Mesothelial cell of epicardium (in vitro differentiated cells): ENCODE measurements around the gene SPAAR. TPM values are rescaled to one million over a fixed set of nuclear protein-coding genes. Genes with fewer than 3 reads are reported as not detected.
"Not testable (repeated sequence)": the region's sequence is repeated elsewhere in the genome, so short reads cannot be mapped to it uniquely, and the experiment has no call there.

Experiments used
- DNase-seq, 2 experiments: peaks; one replicate each; pipeline ENCODE4 v3.0.0; 2021; ENCODE audit warnings: low spot score in 2 of 2; ENCODE audit not compliant: unreplicated experiment in 2 of 2
- H3K27ac Mint-ChIP-seq: 2 replicates; pipeline ENCODE4 v1.8.0; 2021; ENCODE audit warnings: mixed read lengths
- H3K27me3 Mint-ChIP-seq: 2 replicates; pipeline ENCODE4 v1.8.0; 2021; ENCODE audit warnings: low read depth, mixed read lengths
- H3K36me3 Mint-ChIP-seq: 2 replicates; pipeline ENCODE4 v1.8.0; 2021; ENCODE audit warnings: mixed read lengths
- H3K4me1 Mint-ChIP-seq: 2 replicates; pipeline ENCODE4 v1.8.0; 2021; ENCODE audit warnings: mixed read lengths
- H3K4me3 Mint-ChIP-seq: 2 replicates; pipeline ENCODE4 v1.8.0; 2021; ENCODE audit warnings: mild to moderate bottlenecking, moderate library complexity, mixed read lengths
- H3K9me3 Mint-ChIP-seq: 2 replicates; pipeline ENCODE4 v1.8.0; 2021; ENCODE audit warnings: mixed read lengths
- CTCF ChIP-seq: fragments of 200-600 bp; sonication (generic); IDR thresholded peaks from one replicate; pipeline ENCODE4 v1.5.0; 2021; ENCODE audit warnings: antibody characterized with exemption; ENCODE audit not compliant: unreplicated experiment
- total RNA-seq: library from RNA; stranded (reverse); gene quantifications from 3 replicates; pipeline ENCODE4 v1.2.1, GENCODE V29; 2021

SPAAR gene
- total RNA-seq, 1 donor from 2014 or later = 0.47 TPM

GRCh38 chr9:35892051-35892450 lies 17.2 kb upstream of the SPAAR start:
- Mint-ChIP-seq H3K9me3 (no peaks in the 10 kb centered on the region), H3K4me3 (no peak overlapping the region), H3K27me3 (peaks cover 39% of the 10 kb centered on the region), H3K27ac (no peak overlapping the region), H3K4me1 (no peaks in the 10 kb centered on the region), H3K36me3 (no peaks in the 10 kb centered on the region)
- no peak for DNase-seq
- no peak for TF ChIP-seq CTCF

- no peak for TF ChIP-seq CTCF
- Mint-ChIP-seq H3K9me3 (no peaks in the 10 kb centered on the region), H3K27ac (no peak overlapping the region), H3K4me3 (no peak overlapping the region), H3K4me1 (no peaks in the 10 kb centered on the region), H3K27me3 (peaks cover 63% of the 10 kb centered on the region), H3K36me3 (no peaks in the 10 kb centered on the region)
- DNase-seq = no peak
Measured at GRCh38 chr9:35896570-35896969, 12.7 kb upstream of the SPAAR start.

- H3K9me3 Mint-ChIP-seq, H3K4me3 Mint-ChIP-seq, H3K27ac Mint-ChIP-seq, H3K4me1 Mint-ChIP-seq, H3K36me3 Mint-ChIP-seq, DNase-seq: not testable (repeated sequence)
- peaks cover 62% of the 10 kb centered on the region for H3K27me3 Mint-ChIP-seq
Measured at GRCh38 chr9:35897376-35898099, 11.8 kb upstream of the SPAAR start.

- Mint-ChIP-seq H3K9me3 (no peaks in the 10 kb centered on the region), H3K27me3 (peaks cover 60% of the 10 kb centered on the region), H3K27ac (no peak overlapping the region), H3K36me3 (no peaks in the 10 kb centered on the region), H3K4me1 (peaks cover 2% of the 10 kb centered on the region), H3K4me3 (no peak overlapping the region)
- DNase-seq = no peak
- TF ChIP-seq CTCF = no peak
Measured at GRCh38 chr9:35898337-35898736, 11.0 kb upstream of the SPAAR start.

GRCh38 chr9:35899021-35899420 lies 10.3 kb upstream of the SPAAR start:
- Mint-ChIP-seq H3K4me1 (peaks cover 2% of the 10 kb centered on the region), H3K27ac (no peak overlapping the region), H3K4me3 (no peak overlapping the region), H3K9me3 (no peaks in the 10 kb centered on the region), H3K36me3 (no peaks in the 10 kb centered on the region), H3K27me3 (peaks cover 53% of the 10 kb centered on the region)
- TF ChIP-seq CTCF = no peak
- no peak for DNase-seq

- peak; percentile 77 for TF ChIP-seq CTCF
- no peak for DNase-seq
- Mint-ChIP-seq H3K9me3 (no peaks in the 10 kb centered on the region), H3K36me3 (no peaks in the 10 kb centered on the region), H3K4me3 (no peak overlapping the region), H3K4me1 (peaks cover 38% of the 10 kb centered on the region), H3K27ac (no peak overlapping the region), H3K27me3 (peaks cover 29% of the 10 kb centered on the region)
Measured at GRCh38 chr9:35903049-35903448, 6.2 kb upstream of the SPAAR start.
